Measurements from ENCODE around the gene BACH2. TPM values are rescaled to one million over a fixed set of nuclear protein-coding genes. Genes with fewer than 3 reads are reported as not detected.
"Not testable (repeated sequence)": the region's sequence is repeated elsewhere in the genome, so short reads cannot be mapped to it uniquely, and the experiment has no call there.

BACH2 gene
- total and polyA plus RNA-seq, 2 experiments from 2014 or later: under 0.01 TPM; not detected in 1

- Histone ChIP-seq H3K4me3 (no peak overlapping the region), H3K27ac (peak overlapping the region; percentile 58), H3K4me2 (ENCODE audit: unreplicated experiment) (peak overlapping the region; percentile 21), H3F3A (ENCODE audit: insufficient read depth) (peaks cover 34% of the 10 kb centered on the region), H3K9me2 (ENCODE audit: insufficient read depth) (no peaks in the 10 kb centered on the region), H3K79me2 (ENCODE audit: insufficient read depth) (no peaks in the 10 kb centered on the region), H3K36me3 (ENCODE audit: low read depth) (no peaks in the 10 kb centered on the region), H3K9ac (peak overlapping the region; percentile 27; the same call in 1 of the 2 replicates), H2AFZ (no peak overlapping the region), H4K20me1 (ENCODE audit: insufficient read depth) (no peaks in the 10 kb centered on the region), H3K27me3 (replicated peaks; ENCODE audit: insufficient read depth) (0 out of 2 replicates have a peak, but pooled peaks cover under 1% of the 10 kb centered on the region), H3K4me1 (ENCODE audit: insufficient read depth) (peaks cover 38% of the 10 kb centered on the region), H3K9me3 (ENCODE audit: low read depth) (no peaks in the 10 kb centered on the region)
- 3 to 4% methylated on average over 7 of the region's 7 CpGs for WGBS, 2 experiments (ENCODE audit: low coverage in 1 of 2, low lambda C conversion rate in 2 of 2, missing lambda C conversion rate in 2 of 2)
- in situ Hi-C loops (cut with MboI): no loop called here
- DNase-seq: peak; percentile 92
- TF ChIP-seq EZH2 (IDR thresholded peaks at IDR 0.05; ENCODE audit: insufficient read depth, poor library complexity, severe bottlenecking): no peak
- peak; percentile 99 for TF ChIP-seq EZH2phosphoT487 (IDR thresholded peaks at IDR 0.05; ENCODE audit: insufficient read depth, low read depth)
Observed at GRCh38 chr6:90131614-90132423, 164.8 kb downstream of the BACH2 start.

GRCh38 chr6:90131125-90131524 is 165.5 kb downstream of the BACH2 start:
- peak; percentile 56 for DNase-seq
- Histone ChIP-seq H3K27me3 (replicated peaks; ENCODE audit: insufficient read depth) (peaks cover 7% of the 10 kb centered on the region; the same call in 1 of the 2 replicates), H3F3A (ENCODE audit: insufficient read depth) (peaks cover 27% of the 10 kb centered on the region), H2AFZ (no peak overlapping the region), H3K9me2 (ENCODE audit: insufficient read depth) (no peaks in the 10 kb centered on the region), H3K9ac (peak overlapping the region; percentile 27; the same call in 1 of the 2 replicates), H3K79me2 (ENCODE audit: insufficient read depth) (no peaks in the 10 kb centered on the region), H3K4me3 (no peak overlapping the region), H3K4me1 (ENCODE audit: insufficient read depth) (peaks cover 31% of the 10 kb centered on the region), H3K36me3 (ENCODE audit: low read depth) (no peaks in the 10 kb centered on the region), H4K20me1 (ENCODE audit: insufficient read depth) (no peaks in the 10 kb centered on the region), H3K4me2 (ENCODE audit: unreplicated experiment) (peak overlapping the region; percentile 21), H3K9me3 (ENCODE audit: low read depth) (no peaks in the 10 kb centered on the region), H3K27ac (peak overlapping the region; percentile 58)
- TF ChIP-seq EZH2phosphoT487 (IDR thresholded peaks at IDR 0.05; ENCODE audit: insufficient read depth, low read depth): no peak
- no peak for TF ChIP-seq EZH2 (IDR thresholded peaks at IDR 0.05; ENCODE audit: insufficient read depth, poor library complexity, severe bottlenecking)
- in situ Hi-C loops (cut with MboI): no loop called here
- 76 to 82% methylated on average over 1 of the region's 1 CpG for WGBS, 2 experiments (ENCODE audit: low coverage in 1 of 2, low lambda C conversion rate in 2 of 2, missing lambda C conversion rate in 2 of 2)

- H3K9me3 ChIP-seq (ENCODE audit: low read depth); H3K4me2 ChIP-seq (ENCODE audit: unreplicated experiment); H3K79me2 ChIP-seq (ENCODE audit: insufficient read depth); H3K9ac ChIP-seq; H3K36me3 ChIP-seq (ENCODE audit: low read depth); DNase-seq; H3K4me3 ChIP-seq; H2AFZ ChIP-seq; H4K20me1 ChIP-seq (ENCODE audit: insufficient read depth); H3K27ac ChIP-seq; H3K9me2 ChIP-seq (ENCODE audit: insufficient read depth); in situ Hi-C loops (cut with MboI): not testable (repeated sequence)
- Histone ChIP-seq H3F3A (ENCODE audit: insufficient read depth) (peaks cover 23% of the 10 kb centered on the region), H3K27me3 (replicated peaks; ENCODE audit: insufficient read depth) (peaks cover 11% of the 10 kb centered on the region; the same call in 1 of the 2 replicates), H3K4me1 (ENCODE audit: insufficient read depth) (peaks cover 18% of the 10 kb centered on the region)
- WGBS, 2 experiments (ENCODE audit: low coverage in 1 of 2, low lambda C conversion rate in 2 of 2, missing lambda C conversion rate in 2 of 2): 60 to 62% methylated on average over 2 of the region's 2 CpGs
Observed at GRCh38 chr6:90128687-90129086, 168.0 kb downstream of the BACH2 start.

- no peak for TF ChIP-seq EZH2phosphoT487 (IDR thresholded peaks at IDR 0.05; ENCODE audit: insufficient read depth, low read depth)
- TF ChIP-seq EZH2 (IDR thresholded peaks at IDR 0.05; ENCODE audit: insufficient read depth, poor library complexity, severe bottlenecking): no peak
- Histone ChIP-seq H3K36me3 (ENCODE audit: low read depth) (no peaks in the 10 kb centered on the region), H3K27ac (no peak overlapping the region), H3F3A (ENCODE audit: insufficient read depth) (peaks cover 17% of the 10 kb centered on the region), H3K27me3 (replicated peaks; ENCODE audit: insufficient read depth) (peaks cover 11% of the 10 kb centered on the region; the same call in 1 of the 2 replicates), H3K9me3 (ENCODE audit: low read depth) (no peaks in the 10 kb centered on the region), H3K79me2 (ENCODE audit: insufficient read depth) (no peaks in the 10 kb centered on the region), H3K4me2 (ENCODE audit: unreplicated experiment) (no peak overlapping the region), H3K9me2 (ENCODE audit: insufficient read depth) (no peaks in the 10 kb centered on the region), H3K4me3 (no peak overlapping the region), H3K4me1 (ENCODE audit: insufficient read depth) (peaks cover 18% of the 10 kb centered on the region), H2AFZ (no peak overlapping the region), H3K9ac (no peak overlapping the region), H4K20me1 (ENCODE audit: insufficient read depth) (no peaks in the 10 kb centered on the region)
- no peak for DNase-seq
- WGBS, 2 experiments (ENCODE audit: low coverage in 1 of 2, low lambda C conversion rate in 2 of 2, missing lambda C conversion rate in 2 of 2): 85 to 89% methylated on average over 7 of the region's 7 CpGs
- in situ Hi-C loops (cut with MboI): no loop called here
Observed at GRCh38 chr6:90127595-90127994, 169.0 kb downstream of the BACH2 start.

Data from GM23248 (cell line).